ENCODE data around the gene POP5. TPM values are rescaled to one million over a fixed set of nuclear protein-coding genes. Genes with fewer than 3 reads are reported as not detected.

POP5 gene
- total RNA-seq, 3 donors from 2014 or later: 35.4 to 43.8 (median 42.4) TPM

DNA sequence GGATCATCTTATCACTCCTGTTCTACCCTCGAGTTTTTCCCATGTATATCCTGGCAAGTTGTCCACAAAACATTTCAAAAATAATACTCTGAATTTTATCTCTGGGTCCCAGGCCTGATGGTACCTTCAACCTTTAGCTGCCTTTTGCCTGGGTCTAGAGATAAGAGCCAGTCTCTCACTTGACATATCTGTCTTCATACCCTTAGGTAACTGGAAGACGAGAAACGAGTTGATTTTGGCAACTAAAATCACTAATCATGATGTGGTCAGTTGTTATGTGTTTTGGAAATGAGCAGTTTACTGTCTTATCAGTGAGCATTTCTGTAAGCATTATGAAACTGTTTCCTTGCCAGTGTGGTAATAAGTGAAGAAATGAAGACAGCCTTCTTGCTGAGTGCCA is 40.8 kb downstream of the POP5 start:
- Histone ChIP-seq H3K36me3 (no peaks in the 10 kb centered on the region), H3K27me3 (no peaks in the 10 kb centered on the region), H3K4me3 (no peak overlapping the region), H3K27ac (peak overlapping the region; percentile 72 to 98), H3K4me1 (peaks cover 5 to 27% of the 10 kb centered on the region in 2 donors), H3K9me3 (no peaks in the 10 kb centered on the region)
- DNase-seq (ENCODE audit: low spot score in 2 of 2): no peak
- TF ChIP-seq, protein P1, sequence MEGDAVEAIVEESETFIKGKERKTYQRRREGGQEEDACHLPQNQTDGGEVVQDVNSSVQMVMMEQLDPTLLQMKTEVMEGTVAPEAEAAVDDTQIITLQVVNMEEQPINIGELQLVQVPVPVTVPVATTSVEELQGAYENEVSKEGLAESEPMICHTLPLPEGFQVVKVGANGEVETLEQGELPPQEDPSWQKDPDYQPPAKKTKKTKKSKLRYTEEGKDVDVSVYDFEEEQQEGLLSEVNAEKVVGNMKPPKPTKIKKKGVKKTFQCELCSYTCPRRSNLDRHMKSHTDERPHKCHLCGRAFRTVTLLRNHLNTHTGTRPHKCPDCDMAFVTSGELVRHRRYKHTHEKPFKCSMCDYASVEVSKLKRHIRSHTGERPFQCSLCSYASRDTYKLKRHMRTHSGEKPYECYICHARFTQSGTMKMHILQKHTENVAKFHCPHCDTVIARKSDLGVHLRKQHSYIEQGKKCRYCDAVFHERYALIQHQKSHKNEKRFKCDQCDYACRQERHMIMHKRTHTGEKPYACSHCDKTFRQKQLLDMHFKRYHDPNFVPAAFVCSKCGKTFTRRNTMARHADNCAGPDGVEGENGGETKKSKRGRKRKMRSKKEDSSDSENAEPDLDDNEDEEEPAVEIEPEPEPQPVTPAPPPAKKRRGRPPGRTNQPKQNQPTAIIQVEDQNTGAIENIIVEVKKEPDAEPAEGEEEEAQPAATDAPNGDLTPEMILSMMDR (IDR thresholded peaks at IDR 0.05): no peak
- TF ChIP-seq POLR2A (IDR thresholded peaks at IDR 0.05) (no peak), POLR2AphosphoS5 (IDR thresholded peaks at IDR 0.05) (no peak)
- intact Hi-C loops (cut with DNase I; ENCODE audit: low total_unique reads): no loop called here

DNA sequence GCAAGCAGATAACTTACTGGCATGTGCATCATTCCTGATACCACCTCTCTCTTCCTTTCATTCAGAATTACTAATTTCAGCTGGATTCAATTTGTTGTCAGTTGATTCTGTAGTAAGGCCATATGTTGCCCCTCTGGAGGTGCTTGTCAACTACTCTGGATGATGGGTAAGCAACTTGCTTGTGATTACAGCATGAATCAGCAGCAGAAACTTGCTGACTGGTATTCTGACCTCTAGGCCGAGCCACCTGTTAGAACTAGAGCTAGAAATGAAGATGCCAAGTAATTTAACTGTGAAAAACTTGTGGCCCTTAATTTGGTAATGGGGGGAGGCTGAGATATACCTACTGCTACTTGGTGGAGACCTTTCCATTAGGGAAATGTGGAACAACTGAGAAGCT is 41.9 kb downstream of the POP5 start:
- Histone ChIP-seq H3K4me3 (no peak overlapping the region), H3K36me3 (no peaks in the 10 kb centered on the region), H3K27ac (peak overlapping the region; percentile 95 to 98), H3K4me1 (peaks cover 5 to 27% of the 10 kb centered on the region in 2 donors), H3K27me3 (no peaks in the 10 kb centered on the region), H3K9me3 (no peaks in the 10 kb centered on the region)
- intact Hi-C loops (cut with DNase I; ENCODE audit: low total_unique reads): no loop called here
- DNase-seq (ENCODE audit: low spot score in 2 of 2): no peak
- TF ChIP-seq POLR2AphosphoS5 (IDR thresholded peaks at IDR 0.05): no peak
- TF ChIP-seq, protein P1 (IDR thresholded peaks at IDR 0.05): no peak
- no peak for TF ChIP-seq POLR2A (IDR thresholded peaks at IDR 0.05)

DNA sequence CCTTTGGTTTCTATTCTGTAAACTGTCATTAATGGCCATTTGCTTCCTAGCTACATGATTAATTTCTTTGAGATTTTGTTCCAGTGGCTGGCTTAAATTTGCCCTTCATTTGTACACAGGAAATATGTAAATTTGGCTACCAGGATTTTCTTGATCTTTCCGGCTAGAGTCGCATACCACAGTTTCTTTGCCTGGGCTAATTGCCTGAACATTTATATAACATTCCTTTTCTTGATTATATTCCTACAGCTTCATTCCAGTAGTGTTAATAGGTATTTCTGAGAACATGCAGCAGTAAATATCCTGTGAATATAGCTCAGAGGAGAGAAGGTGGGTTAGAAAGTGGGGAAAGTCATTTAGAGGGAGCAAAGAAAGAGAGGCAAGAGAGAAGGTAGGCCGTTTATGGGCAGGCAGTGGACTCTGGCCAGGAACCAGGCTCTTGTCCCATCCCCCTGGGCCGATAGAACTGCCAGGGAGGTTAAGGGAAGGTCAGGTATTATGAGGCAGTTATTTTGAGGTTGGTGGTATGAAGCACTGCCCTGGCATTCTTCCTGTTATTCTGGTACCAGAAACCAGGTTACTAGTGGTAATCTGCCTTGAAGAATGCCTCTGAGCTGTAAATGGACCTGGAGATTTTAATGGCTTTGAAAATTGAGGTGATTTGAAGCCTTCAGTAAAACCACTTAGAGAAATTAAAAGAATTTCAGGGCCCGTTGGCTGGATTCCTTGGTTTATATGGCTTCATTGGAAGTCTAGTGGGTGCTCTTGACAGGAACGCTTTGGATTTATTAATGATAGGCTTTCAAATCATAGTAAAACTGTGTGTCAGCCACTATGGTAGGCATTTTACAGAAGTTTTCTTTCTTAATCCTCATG is 42.7 kb downstream of the POP5 start:
- H3K4me1 ChIP-seq: peaks cover 5 to 27% of the 10 kb centered on the region in 2 donors
- DNase-seq (ENCODE audit: low spot score in 2 of 2): peak in 1 of 2 donors; percentile 64
- no peaks in the 10 kb centered on the region for H3K9me3 ChIP-seq
- intact Hi-C loops (cut with DNase I; ENCODE audit: low total_unique reads): no loop called here
- TF ChIP-seq POLR2AphosphoS5 (IDR thresholded peaks at IDR 0.05): peak in 2 of 3 donors; percentile 48 to 52
- TF ChIP-seq, protein P1 (IDR thresholded peaks at IDR 0.05): no peak
- H3K27ac ChIP-seq: peak overlapping the region; percentile 95 to 98
- H3K27me3 ChIP-seq: no peaks in the 10 kb centered on the region
- peak overlapping the region in 2 of 3 donors; percentile 90 to 99 for H3K4me3 ChIP-seq
- no peaks in the 10 kb centered on the region for H3K36me3 ChIP-seq

DNA sequence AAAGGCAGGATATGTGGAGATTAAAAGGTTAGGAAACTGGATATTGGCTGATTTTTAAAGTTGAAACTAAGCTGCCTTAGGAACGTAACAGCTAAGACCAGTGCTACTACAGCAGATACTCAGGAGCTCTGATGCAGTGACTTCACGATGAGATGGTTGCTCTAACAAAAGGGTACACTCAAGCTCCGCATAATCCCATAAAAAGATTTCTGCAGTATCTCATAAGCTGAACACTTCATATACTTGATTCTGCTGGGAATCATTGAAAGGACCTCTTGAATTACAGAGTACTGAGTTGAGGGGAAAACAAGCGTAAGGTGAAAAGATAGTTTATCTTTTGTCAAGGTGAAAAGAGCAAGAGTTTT is 43.4 kb downstream of the POP5 start:
- peak overlapping the region in 2 of 3 donors; percentile 90 to 99 for H3K4me3 ChIP-seq
- TF ChIP-seq, protein P1 (IDR thresholded peaks at IDR 0.05): no peak
- no peak for TF ChIP-seq POLR2AphosphoS5 (IDR thresholded peaks at IDR 0.05)
- no peak for TF ChIP-seq POLR2A (IDR thresholded peaks at IDR 0.05)
- no peaks in the 10 kb centered on the region for H3K9me3 ChIP-seq
- no peak for DNase-seq (ENCODE audit: low spot score in 2 of 2)
- intact Hi-C loops (cut with DNase I; ENCODE audit: low total_unique reads): no loop called here
- H3K4me1 ChIP-seq: peaks cover 5 to 27% of the 10 kb centered on the region in 2 donors
- H3K36me3 ChIP-seq: no peaks in the 10 kb centered on the region
- no peaks in the 10 kb centered on the region for H3K27me3 ChIP-seq
- peak overlapping the region; percentile 95 to 98 for H3K27ac ChIP-seq

DNA sequence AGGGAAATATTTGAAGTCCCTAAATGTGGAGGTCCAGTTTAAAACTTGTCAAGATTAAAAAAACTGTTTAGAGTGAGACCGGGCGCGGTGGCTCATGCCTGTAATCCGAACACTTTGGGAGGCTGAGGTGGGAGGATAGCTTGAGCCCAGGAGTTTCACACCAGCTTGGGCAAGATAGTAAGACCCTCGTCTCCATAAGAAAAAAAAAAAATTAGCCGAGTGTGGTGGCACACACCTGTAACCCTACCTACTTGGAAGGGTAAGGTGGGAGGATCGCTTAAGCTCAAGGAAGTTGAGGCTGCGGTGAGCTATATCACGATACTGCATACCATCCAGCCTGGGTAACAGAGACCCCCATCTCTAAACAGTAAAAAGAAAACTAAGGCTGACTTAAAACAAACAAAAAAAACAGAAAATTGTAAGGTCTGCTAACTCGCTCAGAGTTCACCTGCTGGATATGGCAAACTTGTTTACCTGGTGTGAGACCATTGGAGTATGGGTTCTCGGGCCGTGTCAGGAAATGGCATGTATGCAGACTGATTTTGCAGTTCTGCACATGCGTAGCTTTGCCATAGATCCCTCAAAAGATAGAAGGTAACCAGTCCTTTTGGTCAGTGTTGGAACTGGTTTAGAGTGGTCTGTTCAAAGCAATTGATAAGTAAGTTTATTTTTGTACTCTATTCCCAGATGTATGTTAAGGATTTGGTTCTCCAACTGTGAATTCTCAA is 45.0 kb downstream of the POP5 start:
- no peaks in the 10 kb centered on the region for H3K9me3 ChIP-seq
- no peak for DNase-seq (ENCODE audit: low spot score in 2 of 2)
- H3K4me3 ChIP-seq: peak overlapping the region; percentile 90 to 100 (median 99)
- intact Hi-C loops (cut with DNase I; ENCODE audit: low total_unique reads): no loop called here
- H3K27ac ChIP-seq: peak overlapping the region; percentile 95 to 98
- TF ChIP-seq POLR2A (IDR thresholded peaks at IDR 0.05) (no peak), POLR2AphosphoS5 (IDR thresholded peaks at IDR 0.05) (no peak)
- TF ChIP-seq, protein P1 (IDR thresholded peaks at IDR 0.05): no peak
- no peaks in the 10 kb centered on the region for H3K27me3 ChIP-seq
- H3K36me3 ChIP-seq: no peaks in the 10 kb centered on the region
- peaks cover 5 to 27% of the 10 kb centered on the region in 2 donors for H3K4me1 ChIP-seq
